Measurements from ENCODE around the gene DCAF7. TPM values are rescaled to one million over a fixed set of nuclear protein-coding genes. Genes with fewer than 3 reads are reported as not detected.

Gene DCAF7
- total RNA-seq, 2 experiments from 2014 or later: 92.1 to 95.1 TPM

GRCh38 chr17:63635787-63636186 lies 85.5 kb downstream of the DCAF7 start:
- DNase-seq: no peak
- H3K9me3 Mint-ChIP-seq: no peaks in the 10 kb centered on the region
- H3K27ac Mint-ChIP-seq: no peak overlapping the region
- H3K36me3 Mint-ChIP-seq: peaks cover 6% of the 10 kb centered on the region
- H3K4me3 Mint-ChIP-seq: no peak overlapping the region
- H3K27me3 Mint-ChIP-seq: no peaks in the 10 kb centered on the region
- peaks cover 28% of the 10 kb centered on the region for H3K4me1 Mint-ChIP-seq

- Mint-ChIP-seq H3K4me1 (peaks cover 16% of the 10 kb centered on the region), H3K36me3 (peaks cover 6% of the 10 kb centered on the region), H3K27ac (peak overlapping the region; percentile 25), H3K4me3 (no peak overlapping the region), H3K27me3 (no peaks in the 10 kb centered on the region), H3K9me3 (no peaks in the 10 kb centered on the region)
- no peak for DNase-seq
Observed at GRCh38 chr17:63639125-63639524, 88.8 kb downstream of the DCAF7 start.

GRCh38 chr17:63640038-63640437 lies 89.8 kb downstream of the DCAF7 start:
- Mint-ChIP-seq H3K4me1 (peaks cover 13% of the 10 kb centered on the region), H3K27ac (no peak overlapping the region), H3K9me3 (no peaks in the 10 kb centered on the region), H3K36me3 (peaks cover 6% of the 10 kb centered on the region), H3K27me3 (no peaks in the 10 kb centered on the region), H3K4me3 (no peak overlapping the region)
- DNase-seq: no peak

- no peak for DNase-seq
- no peaks in the 10 kb centered on the region for H3K36me3 Mint-ChIP-seq
- no peak overlapping the region for H3K4me3 Mint-ChIP-seq
- peaks cover 23% of the 10 kb centered on the region for H3K4me1 Mint-ChIP-seq
- H3K27me3 Mint-ChIP-seq: no peaks in the 10 kb centered on the region
- H3K27ac Mint-ChIP-seq: no peak overlapping the region
- no peaks in the 10 kb centered on the region for H3K9me3 Mint-ChIP-seq
Observed at GRCh38 chr17:63641692-63642448, 91.6 kb downstream of the DCAF7 start.

Other genes starting within 250 kb of the DCAF7 start
- 1 to 10 TPM; 1.1 to 2.2 TPM for gene CYB561, start 104.2 kb upstream of the DCAF7 start, total RNA-seq
- not detected for gene ACE, start 73.4 kb upstream of the DCAF7 start, total RNA-seq
- not detected for gene KCNH6, start 27.1 kb upstream of the DCAF7 start, total RNA-seq
- gene TACO1, start 50.4 kb downstream of the DCAF7 start, total RNA-seq: 10 to 100 TPM; 38.3 to 39.6 TPM
- 10 to 100 TPM; 20.1 to 20.8 TPM for gene MAP3K3, start 71.9 kb downstream of the DCAF7 start, total RNA-seq
- 100 to 1,000 TPM; 173 to 179 TPM for gene LIMD2, start 149.6 kb downstream of the DCAF7 start, total RNA-seq
- gene STRADA, start 191.3 kb downstream of the DCAF7 start, total RNA-seq: 10 to 100 TPM; 39.1 to 40.9 TPM
- gene CCDC47, start 223.1 kb downstream of the DCAF7 start, total RNA-seq: 10 to 100 TPM; 91.6 to 93.5 TPM
- gene DDX42, start 223.7 kb downstream of the DCAF7 start, total RNA-seq: 100 to 1,000 TPM; 105 to 107 TPM

Measured in activated naive CD8-positive, alpha-beta T cell treated with anti-CD3 and anti-CD28 coated beads for 36 hours (primary cell).